ENCODE results near the gene MPPED1.

MPPED1 gene

GRCh38 chr22:43449205-43449830 is 37.5 kb downstream of the MPPED1 start:
- DNase-seq (ENCODE audit: extremely low read depth, low read depth), result no peak
- no peak for TF ChIP-seq CTCF (IDR thresholded peaks at IDR 0.05; ENCODE audit: low read depth, low read length)

- TF ChIP-seq CTCF (IDR thresholded peaks at IDR 0.05; ENCODE audit: low read depth, low read length), result no peak
These were observed 38.0 kb downstream of the MPPED1 start for GRCh38 chr22:43449831-43450225.

GRCh38 chr22:43451371-43452050 is 39.7 kb downstream of the MPPED1 start:
- TF ChIP-seq CTCF (IDR thresholded peaks at IDR 0.05; ENCODE audit: low read depth, low read length), result no peak
- DNase-seq (ENCODE audit: extremely low read depth, low read depth), result no peak

More at GRCh38 chr22:43449831-43450225, 38.0 kb downstream of the MPPED1 start:
- no peak for DNase-seq (ENCODE audit: extremely low read depth, low read depth)

- no peak for DNase-seq (ENCODE audit: extremely low read depth, low read depth)
- no peak for TF ChIP-seq CTCF (IDR thresholded peaks at IDR 0.05; ENCODE audit: low read depth, low read length)
These were observed 44.0 kb downstream of the MPPED1 start for GRCh38 chr22:43455846-43456245.

GRCh38 chr22:43457002-43457401 is 45.2 kb downstream of the MPPED1 start:
- DNase-seq (ENCODE audit: extremely low read depth, low read depth), result no peak
- no peak for TF ChIP-seq CTCF (IDR thresholded peaks at IDR 0.05; ENCODE audit: low read depth, low read length)

GRCh38 chr22:43462701-43463100 is 50.9 kb downstream of the MPPED1 start:
- no peak for TF ChIP-seq CTCF (IDR thresholded peaks at IDR 0.05; ENCODE audit: low read depth, low read length)

GRCh38 chr22:43464809-43465208 is 53.0 kb downstream of the MPPED1 start:
- TF ChIP-seq CTCF (IDR thresholded peaks at IDR 0.05; ENCODE audit: low read depth, low read length), result no peak
- no peak for DNase-seq (ENCODE audit: extremely low read depth, low read depth)

More at GRCh38 chr22:43462701-43463100, 50.9 kb downstream of the MPPED1 start:
- no peak for DNase-seq (ENCODE audit: extremely low read depth, low read depth)
